Stimulated activated CD4-positive, alpha-beta T cell treated with anti-CD3 and anti-CD28 coated beads, Interleukin-12 subunit alpha, Interleukin-12 subunit beta, amount 100 ng/mL, for 24 hours (primary cell): ENCODE data around the gene DNAAF8.

Source experiments
- DNase-seq, 2 experiments: peaks; one replicate each; pipeline ENCODE4 v3.0.0-alpha.2; 2020; ENCODE audit warnings: low read depth in 2 of 2

DNAAF8 gene

DNA sequence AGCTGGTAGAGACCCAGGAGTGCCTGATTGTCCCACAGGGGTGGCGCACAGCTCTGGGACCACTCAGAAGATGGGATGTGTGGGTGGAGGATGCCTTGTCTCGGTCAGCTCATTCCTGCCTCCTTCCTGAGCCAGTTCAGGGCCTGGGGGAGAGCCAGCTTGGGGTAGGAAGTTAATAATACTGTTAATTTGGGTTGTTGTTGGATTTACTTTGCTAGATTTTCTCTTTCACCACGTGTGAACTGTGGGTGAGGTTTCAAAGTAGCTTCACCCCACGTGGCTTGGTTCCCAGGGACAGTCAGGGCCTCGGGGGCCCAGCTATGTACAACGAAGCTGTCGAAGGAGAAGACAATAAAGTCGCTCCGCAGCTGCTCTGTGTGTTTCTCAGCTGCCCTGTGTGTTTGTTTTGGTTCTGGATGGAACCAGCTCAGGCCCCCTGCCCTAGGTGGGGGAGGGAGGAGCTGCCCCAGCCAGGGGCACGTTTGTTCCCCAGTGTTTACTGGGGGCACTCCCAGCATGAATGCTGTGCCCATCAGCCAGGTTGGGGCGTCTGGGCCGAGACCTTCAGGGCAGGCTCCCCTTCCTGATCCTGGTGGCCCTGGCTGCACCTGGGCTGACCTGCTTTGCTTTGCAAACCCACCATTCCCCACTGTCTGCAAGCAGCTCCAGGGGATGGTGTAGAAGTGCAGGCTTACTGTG lies 38.7 kb upstream of the DNAAF8 start:
- DNase-seq, result no peak

DNA sequence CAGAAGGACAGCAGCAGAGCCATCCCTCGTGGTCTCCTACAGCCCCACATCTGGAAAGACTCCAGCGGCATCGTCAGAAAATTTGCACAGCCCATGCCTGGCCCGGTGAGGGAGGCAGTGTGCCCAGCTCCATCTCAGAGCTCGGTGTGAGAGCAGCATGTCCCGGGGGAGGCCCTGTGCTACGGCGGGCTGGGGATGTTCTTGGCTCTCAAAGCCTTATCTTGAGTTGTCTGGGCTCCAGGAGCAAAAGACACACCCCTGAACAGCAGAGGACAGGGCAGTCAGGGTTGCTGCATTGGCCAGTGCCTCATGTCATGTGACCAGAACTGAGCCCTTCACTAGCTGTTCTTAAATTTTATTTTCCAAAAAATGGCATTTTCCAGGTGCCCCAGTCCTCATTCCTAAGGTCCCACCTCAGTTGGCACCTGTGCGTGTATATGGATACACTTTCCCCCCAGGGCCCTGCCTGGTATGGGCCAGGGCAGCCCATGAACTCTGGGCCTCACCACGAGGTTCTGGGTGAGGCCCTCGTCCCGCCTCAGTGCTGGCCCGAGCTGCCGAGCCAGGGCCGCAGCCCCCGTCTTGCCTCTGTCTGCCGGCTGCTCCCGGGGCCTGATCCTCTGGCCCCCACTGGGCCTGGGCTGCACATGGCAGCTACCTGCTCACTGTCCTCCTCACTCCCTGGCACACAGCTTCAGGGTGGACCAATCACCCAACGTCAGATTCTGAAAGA lies 38.0 kb upstream of the DNAAF8 start:
- no peak for DNase-seq

DNA sequence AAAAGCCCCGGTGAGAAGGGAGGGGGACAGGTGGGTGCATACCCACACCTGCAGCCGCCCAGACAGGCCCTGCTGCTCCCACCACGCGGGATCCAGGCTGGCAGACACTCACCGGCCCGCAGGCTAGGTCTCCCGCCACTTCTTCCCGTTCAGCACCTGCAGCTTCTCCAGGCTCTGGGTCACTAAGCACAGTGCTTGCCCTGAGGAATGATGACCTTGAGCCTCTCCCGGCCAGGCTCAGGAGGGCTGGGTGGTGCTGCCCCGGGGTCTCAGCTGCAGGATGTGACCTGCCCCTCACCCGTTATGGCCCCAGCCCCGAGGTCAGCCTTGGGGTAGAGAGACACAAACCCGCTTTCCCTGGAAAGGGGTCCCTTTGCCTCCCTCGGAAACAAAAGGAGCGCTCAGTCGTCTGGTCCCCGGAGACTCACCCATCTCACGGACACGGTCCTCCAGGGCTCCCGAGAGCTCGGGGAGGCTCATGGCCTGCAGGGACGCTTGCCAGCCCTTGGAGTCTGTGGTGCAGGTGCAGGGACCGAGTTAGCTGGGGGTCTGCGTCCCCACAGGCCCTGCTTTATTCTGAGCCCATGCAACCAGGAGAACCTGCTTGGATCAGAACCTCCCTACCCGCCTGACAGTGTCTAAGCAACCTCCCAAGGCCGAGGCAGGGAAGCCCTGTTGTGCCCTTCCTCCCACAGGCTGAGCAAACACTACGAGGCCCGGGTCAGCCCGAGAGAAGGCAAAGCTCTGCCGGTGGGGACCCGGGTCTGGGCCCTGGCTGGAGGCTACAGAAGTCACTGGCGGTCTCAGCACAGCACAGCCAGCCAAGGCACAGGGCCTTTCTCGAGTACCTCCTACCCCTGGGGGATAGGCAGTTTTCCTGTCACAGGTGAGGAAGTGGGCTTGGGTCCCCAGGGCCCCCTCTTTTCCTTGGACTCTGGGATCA lies 37.2 kb upstream of the DNAAF8 start:
- DNase-seq, result no peak

DNA sequence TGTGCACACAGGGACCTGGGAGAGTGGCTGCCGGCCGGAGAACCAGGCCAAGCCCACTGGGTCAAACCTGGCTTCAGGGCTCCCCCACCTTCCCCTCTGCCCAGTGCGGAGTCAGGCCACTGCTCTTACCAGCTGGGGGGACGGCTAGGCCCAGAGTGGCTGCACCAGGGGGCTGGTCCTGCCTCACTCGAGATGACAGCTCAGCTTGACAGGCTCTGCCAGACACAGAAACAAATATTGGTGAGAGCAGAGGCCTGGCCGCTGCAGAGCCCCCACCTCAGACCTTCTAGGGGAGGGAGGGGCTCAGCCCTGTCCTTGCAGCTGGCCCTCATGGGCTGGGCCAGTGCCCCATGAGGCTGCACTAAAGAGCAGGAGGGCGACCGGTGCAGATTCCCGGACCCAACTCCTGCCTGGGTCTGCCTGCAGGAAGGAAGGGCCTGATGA lies 36.5 kb upstream of the DNAAF8 start:
- no peak for DNase-seq

DNA sequence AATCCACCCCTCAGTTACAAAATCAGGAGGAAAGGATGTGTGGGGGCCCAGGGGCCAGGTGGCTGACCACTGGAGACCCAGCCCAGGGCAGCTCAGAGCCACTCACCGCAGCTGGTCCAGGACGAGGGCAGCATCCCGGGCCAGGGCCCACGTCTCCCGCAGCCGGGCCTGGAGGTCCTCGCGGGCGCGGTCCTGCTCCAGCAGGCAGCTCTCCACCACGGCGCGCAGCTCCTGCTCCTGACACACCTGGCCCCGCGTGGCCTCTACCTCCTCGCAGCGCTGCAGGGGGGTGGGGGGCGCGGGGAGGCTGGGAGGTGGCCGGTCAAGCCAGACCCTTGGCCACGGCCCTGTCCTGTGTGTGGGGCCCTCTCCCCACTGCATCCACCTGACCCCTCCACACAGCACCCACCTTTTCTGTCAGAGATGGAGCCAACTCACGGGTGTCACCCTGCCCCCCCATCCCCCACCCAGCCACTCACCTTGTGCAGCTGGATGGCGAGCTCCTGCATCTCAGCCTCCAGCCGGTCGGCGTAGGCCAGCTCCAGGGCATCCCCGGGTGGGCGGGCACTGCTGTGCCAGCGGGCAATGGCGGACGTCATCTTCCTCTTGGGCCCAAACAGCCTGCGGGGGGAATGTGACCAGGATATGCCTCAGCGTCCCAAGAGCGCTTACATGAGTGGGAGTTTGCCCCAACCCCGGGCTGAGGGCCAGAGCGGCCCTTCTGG lies 35.9 kb upstream of the DNAAF8 start:
- no peak for DNase-seq

DNA sequence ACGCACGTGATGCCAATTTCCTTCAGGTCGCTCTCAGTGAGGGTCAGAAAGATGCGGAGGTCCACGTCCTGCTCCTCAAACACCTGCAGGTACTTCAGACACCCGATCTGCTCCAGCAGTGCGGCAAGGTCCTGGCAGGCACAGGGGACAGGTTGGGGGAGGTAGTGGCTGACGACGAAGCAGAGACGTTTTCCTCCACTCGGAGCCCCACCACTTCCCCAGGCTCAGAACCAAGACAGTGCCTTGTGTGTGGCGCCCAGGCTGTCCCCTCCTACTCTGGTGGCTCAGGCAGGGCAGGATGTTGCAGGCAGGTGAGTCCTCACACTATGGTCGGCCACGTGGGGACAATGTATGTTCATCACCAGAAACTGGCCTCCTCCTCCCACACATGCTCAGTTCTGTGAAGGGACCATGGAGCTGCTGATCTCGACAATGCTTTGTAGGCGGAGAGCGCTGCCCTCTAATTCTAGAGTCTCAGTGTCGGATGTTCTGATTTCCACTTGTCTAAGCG lies 35.2 kb upstream of the DNAAF8 start:
- DNase-seq, result no peak

DNA sequence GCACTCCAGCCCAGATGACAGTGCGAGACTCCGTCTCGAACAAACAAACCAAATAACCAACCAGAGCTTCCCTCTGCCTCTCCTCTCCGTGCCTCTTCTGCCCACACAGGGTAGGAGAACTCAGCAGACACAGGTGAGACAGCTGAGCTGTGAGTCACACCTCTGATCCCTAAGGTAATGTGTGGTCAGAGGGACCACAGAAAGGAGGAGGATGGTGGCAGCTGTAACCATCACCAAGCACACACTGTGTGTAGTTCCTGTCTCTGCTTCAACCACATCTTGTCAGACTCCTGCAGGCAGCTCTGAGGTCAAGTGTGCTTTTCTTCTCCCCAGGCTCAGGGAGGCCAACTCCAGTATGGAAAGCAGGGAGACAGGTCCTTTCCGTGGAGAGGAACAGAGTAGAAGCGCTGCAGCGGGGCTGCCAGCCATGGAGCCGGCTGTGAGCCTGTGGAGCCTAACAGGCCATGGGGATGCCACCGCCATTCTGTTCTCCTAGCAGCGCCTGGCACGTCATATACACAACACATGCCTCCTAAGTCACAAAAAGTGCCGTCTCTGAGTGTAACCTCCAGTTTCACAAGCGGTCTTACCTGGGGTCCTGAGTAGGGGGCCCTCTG lies 33.8 kb upstream of the DNAAF8 start:
- no peak for DNase-seq

DNA sequence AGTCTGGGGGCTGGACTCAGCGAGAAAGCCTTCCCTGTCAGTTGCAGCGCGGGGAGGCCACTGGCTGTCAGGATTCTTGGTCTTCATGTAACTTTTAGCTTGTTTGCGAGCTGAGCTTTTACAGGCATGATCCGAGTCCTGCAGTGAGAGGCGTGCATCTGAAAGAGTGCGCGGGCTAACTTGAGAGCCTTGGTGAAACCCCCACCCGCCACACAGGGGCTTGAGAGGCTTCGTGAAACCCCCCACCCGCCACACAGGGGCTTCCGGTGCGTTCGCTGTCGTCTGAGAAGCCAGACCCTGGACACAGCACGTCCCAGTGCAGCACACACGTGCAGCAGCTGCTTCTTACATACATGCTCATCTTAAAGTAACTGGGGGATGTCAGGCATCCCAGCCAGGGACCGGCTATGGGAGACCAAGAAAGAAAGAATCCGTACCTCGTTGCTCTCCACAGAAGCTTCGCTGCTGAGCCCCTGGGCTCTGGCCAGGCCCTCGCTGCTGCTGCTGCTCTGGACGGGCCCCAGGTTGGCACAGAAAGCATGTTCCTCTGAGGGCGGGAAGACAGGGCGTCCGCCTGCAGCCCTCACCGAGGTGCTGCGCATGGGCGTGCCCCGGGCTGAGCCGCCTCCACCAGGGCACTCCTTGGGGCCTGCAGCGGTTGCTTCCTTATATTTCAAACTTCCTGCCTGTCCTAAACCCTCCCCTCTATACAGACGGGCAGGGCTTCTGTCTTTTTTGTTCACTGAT lies 33.2 kb upstream of the DNAAF8 start:
- no peak for DNase-seq

DNA sequence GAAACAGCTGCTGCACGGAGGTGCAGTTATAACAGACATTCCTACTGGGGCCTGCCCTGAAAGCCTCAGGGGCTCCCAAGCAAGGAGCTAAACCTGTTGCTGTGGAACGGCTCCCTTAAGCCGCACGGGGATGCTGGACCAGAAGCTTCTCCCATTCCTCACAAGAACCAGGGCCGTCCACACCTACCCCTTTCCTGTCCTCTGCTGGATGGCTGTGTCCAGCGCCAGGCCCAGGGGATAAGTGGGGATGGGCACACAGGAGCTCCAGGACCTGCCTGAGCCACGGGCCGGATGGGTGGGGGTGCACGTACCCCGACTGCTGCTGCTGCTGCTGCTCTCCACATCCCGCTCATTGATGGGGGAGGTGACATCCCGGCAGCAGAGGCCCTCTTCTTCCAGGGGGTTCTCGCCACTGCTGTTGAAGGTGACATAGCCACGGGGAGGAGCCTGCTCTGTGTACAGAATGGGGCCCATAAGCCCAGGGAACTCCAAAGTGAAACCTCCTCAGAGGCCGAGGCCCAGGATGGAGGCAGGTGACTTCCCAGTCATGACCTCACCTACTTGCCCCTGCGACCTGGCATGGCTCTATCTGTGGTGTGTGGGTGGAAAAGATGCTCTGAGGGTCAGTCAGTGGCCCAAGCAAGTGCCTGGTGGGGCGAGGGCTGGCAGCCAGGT lies 32.4 kb upstream of the DNAAF8 start:
- no peak for DNase-seq

DNA sequence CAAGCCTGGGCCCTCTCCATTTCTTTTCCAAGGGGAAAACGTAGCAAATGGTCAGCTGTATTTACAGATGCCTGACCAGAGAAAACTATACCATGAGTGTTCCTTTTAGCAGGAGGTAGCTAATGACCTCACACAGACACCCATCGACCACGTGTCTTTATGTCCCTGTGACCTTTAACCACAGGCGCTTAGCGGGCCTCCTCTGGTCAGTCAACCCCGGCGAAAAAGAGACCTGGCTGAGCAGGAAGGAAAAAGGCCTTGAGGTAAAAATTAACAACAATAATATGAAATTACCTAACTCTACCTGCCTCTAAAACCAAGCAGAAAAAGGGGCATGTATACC lies 31.9 kb upstream of the DNAAF8 start:
- no peak for DNase-seq

DNA sequence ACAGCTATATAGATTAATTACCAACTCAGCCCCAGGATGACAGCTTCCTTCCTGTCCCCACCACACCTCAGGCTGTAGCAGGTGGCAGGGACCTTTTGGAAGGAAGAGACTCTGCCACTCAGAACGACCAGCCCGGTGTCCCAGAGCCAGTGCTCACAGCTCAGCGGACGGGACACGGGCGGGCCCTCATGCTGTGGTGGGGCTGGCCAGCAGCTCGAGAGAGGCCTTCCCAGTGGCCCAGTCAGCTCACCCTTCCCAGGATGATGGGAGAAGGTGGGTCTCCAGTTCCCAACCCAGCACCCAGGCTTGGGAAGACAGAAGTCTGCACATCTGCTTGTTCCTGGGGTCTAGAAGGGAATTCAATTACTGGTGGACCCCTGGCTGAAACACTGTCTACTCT lies 30.4 kb upstream of the DNAAF8 start:
- no peak for DNase-seq

DNA sequence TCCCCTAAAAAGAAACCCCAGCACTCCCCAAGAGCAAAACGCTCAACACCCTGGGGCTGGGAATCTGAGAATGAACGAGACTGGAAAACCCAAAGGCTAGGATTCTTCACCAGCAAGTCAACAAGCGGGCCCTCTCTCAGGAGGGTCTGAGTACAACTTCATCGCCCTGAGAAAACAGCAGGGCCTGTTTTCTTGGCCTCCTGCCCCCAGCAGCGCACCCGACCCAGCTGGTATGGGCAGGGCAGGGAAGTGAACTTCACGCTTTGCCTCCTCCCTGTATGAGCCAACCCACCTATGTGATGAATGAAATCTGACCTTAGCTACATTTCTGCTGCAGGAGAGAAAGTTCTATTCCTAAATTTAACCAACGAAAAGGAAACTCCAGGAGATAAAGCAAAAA lies 29.8 kb upstream of the DNAAF8 start:
- no peak for DNase-seq

DNA sequence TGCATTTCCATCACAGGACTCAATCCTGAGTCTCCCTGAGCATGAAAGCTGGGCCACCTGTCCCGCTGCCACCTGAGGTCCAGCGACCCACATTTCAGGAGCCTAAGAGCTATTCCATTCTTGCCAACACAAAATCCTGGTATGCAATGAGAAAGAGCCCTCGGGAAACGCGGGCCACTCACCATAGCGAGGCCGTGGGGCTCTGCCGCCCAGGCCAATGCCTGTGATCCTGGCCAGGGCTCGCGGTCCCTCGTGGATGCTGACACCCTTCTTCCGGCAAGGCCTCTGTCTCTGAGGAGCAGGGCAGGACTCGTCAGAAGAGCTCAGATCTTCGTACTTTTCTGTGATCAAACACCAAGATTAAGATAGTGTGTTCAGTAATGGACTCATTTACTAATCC lies 29.4 kb upstream of the DNAAF8 start:
- DNase-seq, result no peak

DNA sequence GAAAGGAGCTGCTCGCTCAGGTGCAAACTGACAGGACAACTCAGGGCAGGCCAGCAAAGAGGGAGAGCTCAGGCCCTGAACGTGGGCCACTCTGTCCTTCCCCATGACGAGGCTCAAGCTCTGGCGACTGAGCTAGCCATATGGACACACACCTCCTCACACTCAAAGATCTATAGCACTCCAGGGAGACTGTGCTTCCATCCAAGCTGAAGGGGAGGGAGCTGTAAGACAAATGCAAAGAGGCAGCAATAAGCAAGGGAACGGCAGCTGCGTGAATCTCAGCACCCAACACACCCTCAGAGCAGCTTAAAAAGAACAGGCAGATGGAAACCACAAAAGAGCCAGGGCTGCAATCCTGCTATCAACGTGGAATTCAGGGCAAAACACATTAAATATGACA lies 27.5 kb upstream of the DNAAF8 start:
- no peak for DNase-seq

DNA sequence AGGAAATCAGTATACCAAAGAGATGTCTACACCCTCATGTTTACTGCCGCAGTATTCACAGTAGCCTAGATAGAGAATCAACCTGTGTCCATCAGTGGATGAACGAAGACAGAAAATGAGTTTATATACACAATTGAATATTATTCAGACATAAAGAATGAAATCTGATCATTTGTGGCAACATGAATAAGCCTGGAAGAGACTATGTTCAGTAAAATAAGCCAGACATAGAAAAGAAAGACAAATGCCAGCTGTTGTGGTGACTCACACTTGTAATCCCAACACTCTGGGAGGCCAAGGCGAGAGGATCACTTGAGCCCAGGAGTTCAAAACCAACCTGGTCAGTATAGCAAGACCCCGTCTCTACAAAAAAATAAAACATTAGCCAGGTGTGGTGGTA lies 24.9 kb upstream of the DNAAF8 start:
- no peak for DNase-seq

DNA sequence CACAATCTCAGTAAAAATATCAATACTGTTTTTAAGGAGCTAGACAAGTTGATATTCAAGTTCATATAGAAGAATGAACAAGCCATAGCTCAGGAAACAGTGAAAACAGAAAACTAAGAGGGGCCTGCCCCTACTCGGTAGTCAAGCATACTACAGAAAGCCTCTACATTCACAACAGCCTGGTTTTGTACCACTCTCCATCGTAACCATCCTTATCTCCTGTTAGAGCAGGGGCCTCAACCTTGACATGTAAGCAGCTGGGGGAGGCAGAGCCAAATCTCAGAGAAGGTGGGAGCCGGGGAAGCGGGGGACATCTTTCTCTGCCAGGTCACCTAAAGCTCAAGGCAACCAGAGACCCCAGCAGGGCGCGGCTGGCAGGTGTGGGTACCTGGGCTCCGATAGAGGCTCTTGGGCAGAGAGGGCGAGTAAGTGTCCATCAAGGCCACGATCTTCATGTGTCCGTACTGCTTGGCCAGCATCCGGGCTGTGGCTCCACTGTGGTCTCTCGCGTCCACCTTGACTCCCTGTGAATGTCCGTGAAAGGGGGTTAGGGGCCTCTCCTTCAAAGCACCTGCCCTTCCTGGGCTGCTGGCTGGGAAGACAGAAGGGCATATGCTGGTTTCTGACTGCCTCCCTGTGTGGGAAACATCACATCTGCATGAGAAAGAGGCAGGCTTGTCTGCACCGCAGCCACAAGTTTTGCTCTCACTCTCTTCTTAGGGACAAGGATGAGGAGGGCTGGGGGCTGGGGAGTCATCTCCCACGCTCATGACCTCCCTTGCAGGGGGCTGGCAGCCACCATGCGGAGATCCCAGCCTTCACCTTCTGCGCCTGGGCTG lies 20.5 kb upstream of the DNAAF8 start:
- DNase-seq, result no peak

DNA sequence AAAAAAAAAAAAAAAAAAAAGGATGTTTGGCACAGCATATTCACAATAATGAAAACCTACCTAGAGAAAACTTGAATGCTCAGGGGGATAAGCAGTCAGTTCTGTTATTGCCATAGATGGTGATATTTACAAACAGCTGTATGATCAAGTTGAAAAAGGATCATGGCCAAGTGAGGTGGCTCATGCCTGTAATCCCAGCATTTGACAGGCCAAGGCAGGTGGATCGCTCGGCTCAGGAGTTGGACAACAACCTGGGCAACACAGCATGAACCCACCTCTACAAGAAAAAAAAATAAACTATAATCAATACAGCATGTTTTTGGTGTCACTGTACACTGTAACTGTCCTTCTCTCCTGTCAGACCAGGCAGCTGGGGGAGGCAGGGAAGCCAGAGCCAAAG lies 19.3 kb upstream of the DNAAF8 start:
- DNase-seq, result no peak

DNA sequence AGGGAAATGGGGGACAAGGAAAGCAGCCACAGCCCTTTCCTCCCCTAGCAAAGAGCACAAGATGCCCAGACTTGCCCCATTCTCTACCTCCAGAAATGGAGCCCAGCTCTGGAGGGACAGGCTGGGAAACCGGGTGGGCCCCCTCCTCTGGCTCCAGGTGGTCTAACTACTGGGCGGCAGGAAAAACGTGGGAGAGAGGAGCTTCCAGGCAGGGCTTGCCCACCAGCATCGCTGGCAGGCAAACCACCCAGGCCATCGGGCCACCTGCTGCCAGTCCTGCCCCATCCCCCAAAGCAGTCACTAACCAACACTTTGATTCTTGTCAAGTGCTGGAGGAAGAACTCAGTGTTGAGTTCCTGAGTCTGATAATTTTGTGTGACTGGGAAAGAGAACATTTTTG lies 15.9 kb upstream of the DNAAF8 start:
- no peak for DNase-seq
